ENCODE results near the gene RAD51B. TPM values are rescaled to one million over a fixed set of nuclear protein-coding genes. Genes with fewer than 3 reads are reported as not detected.
"Not testable (repeated sequence)": the region's sequence is repeated elsewhere in the genome, so short reads cannot be mapped to it uniquely, and the experiment has no call there.

RAD51B gene
- total RNA-seq, 1 donor from 2014 or later = 26.1 TPM

GRCh38 chr14:68695856-68696255 lies 876.3 kb downstream of the RAD51B start:
- H3K4me1 Mint-ChIP-seq (ENCODE audit: low read depth) = peaks cover 26% of the 10 kb centered on the region
- H3K4me3 Mint-ChIP-seq = no peak overlapping the region
- peaks cover 9% of the 10 kb centered on the region for H3K27me3 Mint-ChIP-seq (ENCODE audit: insufficient read depth)
- DNase-seq (ENCODE audit: low spot score) = no peak
- no peaks in the 10 kb centered on the region for H3K36me3 Mint-ChIP-seq (ENCODE audit: low read depth)
- peaks cover 3% of the 10 kb centered on the region for H3K9me3 Mint-ChIP-seq
- intact Hi-C loops (cut with micrococcal nuclease) = loop anchor here (1.0 kb wide), 2 partner anchors 11 to 33 kb away; no protein-coding TSS in a partner anchor
- no peak overlapping the region for H3K27ac Mint-ChIP-seq

GRCh38 chr14:68696266-68696665 lies 876.7 kb downstream of the RAD51B start:
- intact Hi-C loops (cut with micrococcal nuclease) = no loop called here
- Mint-ChIP-seq H3K36me3 (ENCODE audit: low read depth) (no peaks in the 10 kb centered on the region), H3K4me3 (no peak overlapping the region)

DNA sequence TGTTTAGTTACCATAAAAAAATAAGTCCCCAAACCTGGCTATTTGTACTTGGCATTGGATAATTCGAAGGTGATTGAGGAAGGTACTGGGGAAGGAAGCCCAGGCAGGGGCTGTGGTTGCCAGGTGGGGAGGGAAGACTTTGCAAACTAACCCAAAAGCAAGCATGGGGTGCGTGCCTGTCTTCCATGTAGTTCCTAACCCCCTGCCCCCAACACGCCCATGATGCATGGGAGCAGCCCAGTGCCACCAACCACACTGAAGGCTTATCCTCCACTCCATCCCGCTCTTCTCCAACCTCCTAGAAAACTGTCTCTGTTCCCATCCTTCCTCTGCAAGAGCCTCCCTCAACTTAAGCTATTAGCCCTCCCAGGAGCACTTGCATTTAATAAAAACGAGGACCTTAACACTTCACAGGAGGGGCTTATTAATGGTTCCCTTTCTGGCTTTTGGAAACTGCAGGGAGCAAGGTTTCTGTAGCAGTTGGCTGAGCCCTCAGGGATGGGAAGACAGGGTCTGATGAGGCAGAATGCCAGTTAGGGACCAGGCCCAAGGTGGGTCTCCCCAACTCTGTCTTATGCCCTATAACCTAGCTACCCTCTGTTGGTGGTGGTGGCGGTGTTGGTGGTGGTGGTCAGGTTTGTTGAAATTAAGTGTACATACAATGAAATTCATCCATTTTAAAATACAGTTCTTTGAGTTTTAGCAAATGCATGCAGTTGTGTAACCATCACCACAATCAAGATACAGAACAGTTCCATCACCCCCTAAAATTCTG lies 877.3 kb downstream of the RAD51B start:
- DNase-seq (ENCODE audit: low spot score) = no peak
- no peaks in the 10 kb centered on the region for H3K36me3 Mint-ChIP-seq (ENCODE audit: low read depth)
- peaks cover 26% of the 10 kb centered on the region for H3K4me1 Mint-ChIP-seq (ENCODE audit: low read depth)
- intact Hi-C loops (cut with micrococcal nuclease) = no loop called here
- H3K4me3 Mint-ChIP-seq = no peak overlapping the region
- peaks cover 7% of the 10 kb centered on the region for H3K27me3 Mint-ChIP-seq (ENCODE audit: insufficient read depth)
- peaks cover 3% of the 10 kb centered on the region for H3K9me3 Mint-ChIP-seq
- no peak overlapping the region for H3K27ac Mint-ChIP-seq

More at GRCh38 chr14:68696266-68696665, 876.7 kb downstream of the RAD51B start:
- peaks cover 26% of the 10 kb centered on the region for H3K4me1 Mint-ChIP-seq (ENCODE audit: low read depth)
- H3K9me3 Mint-ChIP-seq = peaks cover 3% of the 10 kb centered on the region
- H3K27ac Mint-ChIP-seq = no peak overlapping the region
- peaks cover 7% of the 10 kb centered on the region for H3K27me3 Mint-ChIP-seq (ENCODE audit: insufficient read depth)
- no peak for DNase-seq (ENCODE audit: low spot score)

DNA sequence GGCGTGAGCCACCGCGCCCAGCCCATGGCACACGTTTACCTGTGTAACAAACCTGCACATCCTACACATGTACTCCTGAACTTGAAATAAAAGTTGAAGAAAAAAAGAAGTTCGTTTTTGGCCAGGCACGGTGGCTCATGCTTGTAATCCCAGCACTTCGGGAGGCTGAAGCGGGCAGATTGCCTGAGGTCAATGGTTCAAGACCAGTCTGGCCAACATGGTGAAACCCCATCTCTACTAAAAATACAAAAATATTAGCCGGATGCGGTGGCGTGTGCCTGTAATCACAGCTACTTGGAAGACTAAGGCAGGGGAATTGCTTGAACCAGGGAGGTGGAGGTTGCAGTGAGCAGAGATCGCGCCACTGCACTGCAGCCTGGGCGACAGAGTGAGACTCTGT lies 879.2 kb downstream of the RAD51B start:
- intact Hi-C loops (cut with micrococcal nuclease); H3K9me3 Mint-ChIP-seq; H3K27ac Mint-ChIP-seq: not testable (repeated sequence)

DNA sequence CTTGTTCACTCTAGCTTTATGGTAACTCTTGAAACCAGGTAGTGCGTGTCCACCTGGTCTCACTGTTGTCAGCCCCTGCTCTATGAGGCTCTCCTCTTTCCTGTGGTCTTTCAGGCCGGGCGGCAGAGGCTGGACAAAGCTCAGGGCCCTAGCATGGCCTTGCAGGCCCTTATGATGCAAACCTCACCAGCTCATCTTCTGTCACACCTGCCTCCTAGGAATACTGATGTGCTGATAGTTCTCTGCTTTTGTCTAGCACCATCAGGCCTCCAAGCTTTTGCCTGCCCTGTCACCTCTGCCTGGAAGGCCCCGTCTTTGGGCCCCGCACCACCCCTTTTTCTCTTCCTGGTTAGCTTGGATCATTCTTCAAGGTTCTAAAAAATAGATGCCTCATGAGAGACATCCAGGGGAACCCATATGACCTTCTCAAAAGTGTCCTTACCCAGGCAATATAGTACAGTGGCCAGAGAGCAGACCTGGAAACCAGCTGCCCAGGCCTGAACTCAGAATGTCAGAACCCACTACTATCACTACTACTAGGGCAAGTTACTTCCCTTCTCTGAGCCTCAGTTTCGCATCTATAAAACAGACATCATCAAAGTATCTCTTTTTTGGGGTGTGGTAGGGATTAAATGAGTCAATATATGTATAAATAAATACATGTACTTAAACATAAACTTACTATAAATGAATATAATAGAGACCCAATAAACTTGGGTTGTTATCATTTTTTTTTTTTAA lies 881.6 kb downstream of the RAD51B start:
- Mint-ChIP-seq H3K4me1 (ENCODE audit: low read depth) (peaks cover 13% of the 10 kb centered on the region), H3K27me3 (ENCODE audit: insufficient read depth) (peaks cover 3% of the 10 kb centered on the region), H3K36me3 (ENCODE audit: low read depth) (no peaks in the 10 kb centered on the region), H3K27ac (no peak overlapping the region), H3K4me3 (no peak overlapping the region), H3K9me3 (peaks cover 3% of the 10 kb centered on the region)
- intact Hi-C loops (cut with micrococcal nuclease) = no loop called here
- DNase-seq (ENCODE audit: low spot score) = no peak

More for the DNA sequence above, 879.2 kb downstream of the RAD51B start:
- not testable (repeated sequence) for H3K4me3 Mint-ChIP-seq; H3K27me3 Mint-ChIP-seq (ENCODE audit: insufficient read depth); DNase-seq (ENCODE audit: low spot score); H3K36me3 Mint-ChIP-seq (ENCODE audit: low read depth)
- H3K4me1 Mint-ChIP-seq (ENCODE audit: low read depth) = peaks cover 27% of the 10 kb centered on the region

DNA sequence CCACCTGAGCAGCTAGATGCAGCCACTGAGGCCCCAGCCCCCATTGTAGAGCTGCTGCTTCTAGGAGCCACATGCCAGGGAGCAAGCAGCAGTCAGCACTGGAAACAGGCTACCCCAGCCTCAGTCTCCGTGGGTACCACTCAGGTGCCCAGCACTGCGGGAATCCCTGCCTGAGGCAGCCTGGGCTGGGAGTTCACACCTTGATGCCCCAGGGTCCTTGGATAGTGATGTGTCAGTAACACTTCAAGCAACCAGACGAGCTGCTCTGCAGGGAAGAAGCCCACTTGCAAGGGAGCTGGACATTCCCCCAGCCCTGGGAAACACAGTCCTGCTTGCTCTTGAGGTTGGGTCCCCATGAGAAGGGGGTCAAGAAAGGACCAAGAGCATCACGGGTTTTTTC lies 882.6 kb downstream of the RAD51B start:
- Mint-ChIP-seq H3K4me1 (ENCODE audit: low read depth) (peaks cover 12% of the 10 kb centered on the region), H3K4me3 (no peak overlapping the region), H3K36me3 (ENCODE audit: low read depth) (no peaks in the 10 kb centered on the region), H3K27me3 (ENCODE audit: insufficient read depth) (peaks cover 5% of the 10 kb centered on the region), H3K9me3 (peaks cover 3% of the 10 kb centered on the region), H3K27ac (no peak overlapping the region)
- DNase-seq (ENCODE audit: low spot score) = no peak
- intact Hi-C loops (cut with micrococcal nuclease) = no loop called here

- DNase-seq (ENCODE audit: low spot score) = no peak
- no peak overlapping the region for H3K27ac Mint-ChIP-seq
- intact Hi-C loops (cut with micrococcal nuclease) = no loop called here
- peaks cover 5% of the 10 kb centered on the region for H3K27me3 Mint-ChIP-seq (ENCODE audit: insufficient read depth)
- no peaks in the 10 kb centered on the region for H3K36me3 Mint-ChIP-seq (ENCODE audit: low read depth)
- H3K9me3 Mint-ChIP-seq = peaks cover 3% of the 10 kb centered on the region
- H3K4me1 Mint-ChIP-seq (ENCODE audit: low read depth) = peaks cover 12% of the 10 kb centered on the region
- H3K4me3 Mint-ChIP-seq = no peak overlapping the region
These were observed 883.0 kb downstream of the RAD51B start for GRCh38 chr14:68702578-68702977.

DNA sequence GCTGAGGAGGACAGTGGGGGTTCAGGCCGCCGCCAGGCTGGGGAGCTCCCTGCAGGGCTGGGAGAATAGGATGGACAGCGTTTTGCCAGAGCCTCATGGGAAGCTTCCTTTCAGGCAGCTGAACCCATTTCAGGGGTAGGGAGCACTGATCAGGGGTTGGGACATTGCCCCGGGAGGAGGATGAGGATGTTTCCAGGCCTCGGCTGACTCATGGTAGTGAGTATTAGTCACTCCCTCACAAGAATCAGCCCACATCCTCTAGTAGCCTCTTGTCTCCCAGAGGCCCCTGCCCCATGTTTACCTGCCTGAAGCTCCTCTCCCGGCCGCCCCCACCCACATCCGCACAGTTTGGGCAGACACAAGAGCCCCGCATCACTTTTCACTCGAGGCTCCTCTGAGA lies 883.5 kb downstream of the RAD51B start:
- no peaks in the 10 kb centered on the region for H3K36me3 Mint-ChIP-seq (ENCODE audit: low read depth)
- no peak overlapping the region for H3K27ac Mint-ChIP-seq

GRCh38 chr14:68704736-68705720 lies 885.4 kb downstream of the RAD51B start:
- H3K4me3 Mint-ChIP-seq = no peak overlapping the region
- H3K36me3 Mint-ChIP-seq (ENCODE audit: low read depth) = no peaks in the 10 kb centered on the region
- intact Hi-C loops (cut with micrococcal nuclease) = no loop called here
- no peak for DNase-seq (ENCODE audit: low spot score)
- peaks cover 9% of the 10 kb centered on the region for H3K4me1 Mint-ChIP-seq (ENCODE audit: low read depth)
- peaks cover 1% of the 10 kb centered on the region for H3K9me3 Mint-ChIP-seq
- no peak overlapping the region for H3K27ac Mint-ChIP-seq
- H3K27me3 Mint-ChIP-seq (ENCODE audit: insufficient read depth) = peaks cover 4% of the 10 kb centered on the region

More for the DNA sequence above, 883.5 kb downstream of the RAD51B start:
- peaks cover 4% of the 10 kb centered on the region for H3K27me3 Mint-ChIP-seq (ENCODE audit: insufficient read depth)
- intact Hi-C loops (cut with micrococcal nuclease) = loop anchor here (1.0 kb wide), 1 partner anchor 40 kb away; no protein-coding TSS in a partner anchor
- H3K4me3 Mint-ChIP-seq = no peak overlapping the region
- H3K4me1 Mint-ChIP-seq (ENCODE audit: low read depth) = peaks cover 12% of the 10 kb centered on the region
- DNase-seq (ENCODE audit: low spot score) = no peak
- H3K9me3 Mint-ChIP-seq = peaks cover 3% of the 10 kb centered on the region

DNA sequence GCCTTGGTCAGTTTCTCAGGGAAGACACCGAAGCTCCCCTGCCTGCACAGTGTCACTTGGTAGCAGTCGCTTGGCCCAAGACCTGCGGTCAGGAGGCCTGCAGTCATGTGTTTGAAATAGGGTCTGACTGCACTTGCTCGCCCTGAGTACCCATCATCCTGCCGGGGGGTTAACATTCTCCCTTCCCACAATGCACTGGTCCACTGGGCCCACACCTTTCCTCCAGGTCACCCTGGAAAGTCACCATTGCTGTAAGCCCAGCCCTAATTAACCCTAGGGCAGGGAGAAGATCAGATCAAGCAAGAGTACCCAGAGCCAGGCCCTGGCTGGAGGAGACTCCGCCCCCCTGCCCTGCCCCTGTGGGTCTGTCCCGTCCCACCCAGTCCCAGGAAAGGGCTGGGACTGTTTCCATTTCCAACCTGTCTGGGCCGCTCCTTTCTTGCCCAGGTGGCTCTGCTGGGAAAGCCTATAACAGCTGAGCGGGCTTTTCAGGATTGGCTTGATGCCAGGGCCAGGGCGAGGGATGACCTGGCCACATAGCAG lies 886.2 kb downstream of the RAD51B start:
- intact Hi-C loops (cut with micrococcal nuclease) = no loop called here
- H3K36me3 Mint-ChIP-seq (ENCODE audit: low read depth) = no peaks in the 10 kb centered on the region
- DNase-seq (ENCODE audit: low spot score) = no peak
- H3K27ac Mint-ChIP-seq = no peak overlapping the region
- H3K4me3 Mint-ChIP-seq = no peak overlapping the region
- peaks cover 8% of the 10 kb centered on the region for H3K4me1 Mint-ChIP-seq (ENCODE audit: low read depth)
- no peaks in the 10 kb centered on the region for H3K9me3 Mint-ChIP-seq
- peaks cover 4% of the 10 kb centered on the region for H3K27me3 Mint-ChIP-seq (ENCODE audit: insufficient read depth)

DNA sequence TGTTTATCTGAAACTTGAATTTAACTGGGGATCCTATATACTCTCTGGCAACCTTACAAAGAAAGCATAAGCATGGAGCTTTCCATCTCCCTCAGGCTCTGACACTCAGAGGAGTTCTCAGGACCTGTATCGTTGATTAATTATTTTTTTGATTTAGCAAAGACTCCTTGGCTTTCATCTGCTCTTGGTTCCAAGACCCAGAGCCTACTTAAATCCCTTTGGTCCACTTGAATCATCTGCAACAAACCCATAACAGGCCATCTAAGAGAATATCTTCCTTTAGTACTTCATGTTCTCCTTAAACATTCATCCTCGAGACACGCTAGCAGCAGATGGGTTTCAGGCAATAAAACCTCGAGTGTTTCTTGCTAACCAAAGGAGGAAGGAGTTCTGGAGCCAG lies 887.9 kb downstream of the RAD51B start:
- DNase-seq (ENCODE audit: low spot score) = no peak
- Mint-ChIP-seq H3K27me3 (ENCODE audit: insufficient read depth) (peaks cover 4% of the 10 kb centered on the region), H3K4me3 (no peak overlapping the region), H3K27ac (no peak overlapping the region), H3K4me1 (ENCODE audit: low read depth) (peaks cover 25% of the 10 kb centered on the region), H3K36me3 (ENCODE audit: low read depth) (no peaks in the 10 kb centered on the region), H3K9me3 (no peaks in the 10 kb centered on the region)
- intact Hi-C loops (cut with micrococcal nuclease) = no loop called here

DNA sequence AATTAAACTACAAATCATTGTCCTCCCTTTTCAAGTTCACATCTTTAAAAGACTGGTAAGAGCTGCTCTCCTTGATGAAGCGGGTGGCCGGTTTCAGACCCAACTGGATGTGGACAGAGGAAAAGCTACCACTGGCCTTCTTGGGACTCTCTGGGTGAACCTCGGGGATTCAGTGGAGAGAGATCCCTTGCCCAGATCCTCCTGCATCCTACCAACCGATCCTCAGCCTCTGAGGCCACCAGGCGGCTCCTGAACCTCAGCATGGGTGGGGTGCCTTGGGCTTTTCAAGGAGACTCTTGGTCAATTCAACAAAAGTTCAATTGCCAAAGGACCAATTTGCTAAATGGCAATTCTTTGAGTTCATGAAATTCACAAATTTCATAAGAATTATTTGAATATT lies 888.8 kb downstream of the RAD51B start:
- no peak for DNase-seq (ENCODE audit: low spot score)
- no peak overlapping the region for H3K27ac Mint-ChIP-seq
- intact Hi-C loops (cut with micrococcal nuclease) = no loop called here
- peaks cover 4% of the 10 kb centered on the region for H3K27me3 Mint-ChIP-seq (ENCODE audit: insufficient read depth)
- peaks cover 20% of the 10 kb centered on the region for H3K4me1 Mint-ChIP-seq (ENCODE audit: low read depth)
- H3K36me3 Mint-ChIP-seq (ENCODE audit: low read depth) = no peaks in the 10 kb centered on the region
- no peak overlapping the region for H3K4me3 Mint-ChIP-seq
- H3K9me3 Mint-ChIP-seq = no peaks in the 10 kb centered on the region
